ENCODE data around the gene CHRM5. TPM values are rescaled to one million over a fixed set of nuclear protein-coding genes. Genes with fewer than 3 reads are reported as not detected.

The CHRM5 gene
- total and polyA plus RNA-seq, 9 of the 15 experiments (the other 6 are each of a cell fraction or from before 2014, with no cell fraction given), result not detected

GRCh38 chr15:34038871-34039789 lies 70.8 kb downstream of the CHRM5 start, which contains the start of gene AVEN (continued):
- TF ChIP-seq, protein P1, sequence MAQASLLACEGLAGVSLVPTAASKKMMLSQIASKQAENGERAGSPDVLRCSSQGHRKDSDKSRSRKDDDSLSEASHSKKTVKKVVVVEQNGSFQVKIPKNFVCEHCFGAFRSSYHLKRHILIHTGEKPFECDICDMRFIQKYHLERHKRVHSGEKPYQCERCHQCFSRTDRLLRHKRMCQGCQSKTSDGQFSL (CRISPR knock-in tag; IDR thresholded peaks at IDR 0.05), result 0 out of 2 replicates have a peak, but pooled peaks have one; percentile 33
- TF ChIP-seq, protein P1 (tag; IDR thresholded peaks at IDR 0.05), result no peak
- TF ChIP-seq, protein P2, sequence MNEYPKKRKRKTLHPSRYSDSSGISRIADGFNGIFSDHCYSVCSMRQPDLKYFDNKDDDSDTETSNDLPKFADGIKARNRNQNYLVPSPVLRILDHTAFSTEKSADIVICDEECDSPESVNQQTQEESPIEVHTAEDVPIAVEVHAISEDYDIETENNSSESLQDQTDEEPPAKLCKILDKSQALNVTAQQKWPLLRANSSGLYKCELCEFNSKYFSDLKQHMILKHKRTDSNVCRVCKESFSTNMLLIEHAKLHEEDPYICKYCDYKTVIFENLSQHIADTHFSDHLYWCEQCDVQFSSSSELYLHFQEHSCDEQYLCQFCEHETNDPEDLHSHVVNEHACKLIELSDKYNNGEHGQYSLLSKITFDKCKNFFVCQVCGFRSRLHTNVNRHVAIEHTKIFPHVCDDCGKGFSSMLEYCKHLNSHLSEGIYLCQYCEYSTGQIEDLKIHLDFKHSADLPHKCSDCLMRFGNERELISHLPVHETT (CRISPR knock-in tag; conservative IDR thresholded peaks at IDR 0.05 in 1 of 2, IDR thresholded peaks at IDR 0.05 in 1 of 2), result peak in 1 of 2 experiments; percentile 80; a peak in 2 of 4 replicates
- TF ChIP-seq BMI1 (IDR thresholded peaks at IDR 0.05; ENCODE audit: low read length) (0 out of 2 replicates have a peak, but pooled peaks have one; percentile 18), ZBTB7A (IDR thresholded peaks at IDR 0.05; ENCODE audit: borderline replicate concordance, control insufficient read depth, low read depth, low read length) (peak; percentile 67; the same call in 1 of the 2 replicates)

DNA sequence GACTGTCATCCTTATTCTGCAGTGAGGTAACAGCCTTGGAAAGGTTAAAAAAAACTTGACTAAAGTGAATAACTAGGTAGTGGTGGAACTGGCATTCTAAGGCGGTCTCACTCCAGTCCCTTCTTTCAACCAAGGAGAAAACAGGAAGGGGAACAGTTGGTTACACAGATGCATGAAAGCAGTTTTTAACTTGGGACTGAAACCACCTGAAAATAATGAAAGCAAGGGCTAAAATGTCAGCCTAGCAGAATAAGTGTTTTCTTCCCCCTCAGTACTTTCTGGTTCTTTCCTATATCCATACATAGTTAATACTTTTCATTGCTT lies 71.5 kb downstream of the CHRM5 start:
- H3K36me3 ChIP-seq (ENCODE audit: control insufficient read depth, insufficient read depth, low read length), result no peaks in the 10 kb centered on the region
- no peaks in the 10 kb centered on the region for H3K79me2 ChIP-seq (ENCODE audit: control insufficient read depth, insufficient read depth, low read length)
- intact Hi-C loops (cut with micrococcal nuclease), result no loop called here
- no TSS peak for BruUV-seq (replicated peaks)
- no peak overlapping the region for H3K9ac ChIP-seq (ENCODE audit: insufficient read depth in 1 of 2, low read depth in 2 of 2, low read length in 2 of 2)
- no peaks in the 10 kb centered on the region for H3K9me1 ChIP-seq (ENCODE audit: control insufficient read depth, insufficient read depth, low read length)
- in situ Hi-C loops (cut with MboI), result no loop called here
- H3K4me1 ChIP-seq (replicated peaks in 1 of 2; ENCODE audit: control insufficient read depth in 2 of 2, insufficient read depth in 2 of 2, low read length in 2 of 2), result peaks cover 3 to 12% of the 10 kb centered on the region in 2 experiments; a peak in 4 of 5 replicates
- POLR2A ChIA-PET, result interaction anchor here (0.7 to 0.8 kb wide), 4 partner anchors 11 to 278 kb away, joined by 3 to 4 read pairs (median 3); no protein-coding TSS in a partner anchor
- H3K27ac ChIP-seq (ENCODE audit: extremely low read depth, low read depth, low read length), result no peak overlapping the region
- H3K4me2 ChIP-seq (ENCODE audit: insufficient read depth, low read length), result no peak overlapping the region
- WGBS (ENCODE audit: insufficient coverage, low coverage, missing lambda C conversion rate), result 30% methylated on average over 1 of the region's 1 CpG
- no peaks in the 10 kb centered on the region for H4K20me1 ChIP-seq (replicated peaks; ENCODE audit: control insufficient read depth, insufficient read depth, low read length)
- DNase-seq (ENCODE audit: extremely low read depth in 1 of 4, low spot score in 3 of 4) (no peak), ATAC-seq (no peak), FAIRE-seq (peak; percentile 83)
- CTCF ChIA-PET (ENCODE audit: low intra/inter-chr PET ratio), result no interaction called here
- peaks cover 12 to 14% of the 10 kb centered on the region in 2 experiments; a peak in 4 of 5 replicates for H3K27me3 ChIP-seq (ENCODE audit: control insufficient read depth in 2 of 2, insufficient read depth in 2 of 2, low read length in 2 of 2)
- H3K9me3 ChIP-seq (replicated peaks; ENCODE audit: control insufficient read depth, insufficient read depth, low read depth, low read length), result no peaks in the 10 kb centered on the region
- H3K4me3 ChIP-seq, result no peak overlapping the region
- peak overlapping the region; percentile 100; the same call in 1 of the 2 replicates for H2AFZ ChIP-seq (ENCODE audit: low read depth, low read length)
- TF ChIP-seq CBX8 (IDR thresholded peaks at IDR 0.05; ENCODE audit: borderline replicate concordance, extremely low read depth, low read depth, low read length, poor library complexity, severe bottlenecking) (peak; percentile 77), PHB (CRISPR knock-in tag; IDR thresholded peaks at IDR 0.05) (no peak), THRAP3 (IDR thresholded peaks at IDR 0.05; ENCODE audit: borderline replicate concordance) (no peak), ZZZ3 (IDR thresholded peaks at IDR 0.05) (no peak), PATZ1 (CRISPR knock-in tag; IDR thresholded peaks at IDR 0.05; ENCODE audit: borderline replicate concordance) (no peak), CBX2 (IDR thresholded peaks at IDR 0.05; ENCODE audit: insufficient read depth, low read length, poor library complexity, severe bottlenecking) (peak; percentile 20), ZNF239 (CRISPR knock-in tag; IDR thresholded peaks at IDR 0.05) (no peak), ZNF143 (CRISPR knock-in tag; IDR thresholded peaks at IDR 0.05) (no peak), BRF1 (IDR thresholded peaks at IDR 0.05; ENCODE audit: borderline replicate concordance, extremely low read depth, insufficient read length) (no peak)

Data from K562 (cell line).